BE2C (cell line): Measurements from ENCODE around the gene SCNN1B.

Experiments
- DNase-seq: peaks from one replicate; pipeline ENCODE4 v3.0.0-alpha.2; 2020
- H3K27me3 ChIP-seq: fragments of 250-450 bp; sonication (Bioruptor Pico); 2 replicates; pipeline ENCODE4 v1.5.1; 2020; ENCODE audit warnings: mild to moderate bottlenecking
- H3K36me3 ChIP-seq: fragments of 250-450 bp; sonication (Bioruptor Pico); 2 replicates; pipeline ENCODE4 v1.5.1; 2020; ENCODE audit warnings: mild to moderate bottlenecking
- H3K4me1 ChIP-seq: fragments of 250-450 bp; sonication (Bioruptor Pico); 2 replicates; pipeline ENCODE4 v1.5.1; 2020
- H3K4me3 ChIP-seq: 2 replicates; pipeline ENCODE4 v1.5.1; 2011; ENCODE audit warnings: low read depth, low read length
- H3K9me3 ChIP-seq: fragments of 250-450 bp; sonication (Bioruptor Pico); 2 replicates; pipeline ENCODE4 v1.5.1; 2020
- TF ChIP-seq, protein P1 (sequence below): IDR thresholded peaks from 2 replicates; pipeline ENCODE4 v1.5.1; 2012; ENCODE audit warnings: mild to moderate bottlenecking, low read depth, low read length

The SCNN1B gene

DNA sequence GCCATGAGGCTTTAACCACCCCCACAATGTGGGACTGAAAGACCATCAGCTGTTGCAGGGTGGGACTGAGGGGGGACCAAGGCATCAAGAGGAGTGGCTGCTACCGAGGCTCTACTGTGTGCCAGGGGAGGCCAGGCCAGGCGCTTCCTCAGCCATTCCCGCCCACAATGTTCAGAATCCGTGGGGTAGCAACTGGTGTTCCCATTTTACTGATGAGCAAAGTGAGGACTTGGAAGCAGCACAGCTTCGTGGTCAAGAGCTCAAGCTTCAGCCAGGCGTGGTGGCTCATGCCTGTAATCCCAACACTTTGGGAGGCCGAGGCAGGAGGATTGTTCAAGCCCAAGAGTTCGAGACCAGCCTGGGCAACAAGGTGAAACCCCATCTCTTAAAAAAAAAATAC, 65.9 kb downstream of the SCNN1B start:
- no peak overlapping the region for H3K4me3 ChIP-seq
- no peaks in the 10 kb centered on the region for H3K36me3 ChIP-seq
- no peaks in the 10 kb centered on the region for H3K4me1 ChIP-seq
- TF ChIP-seq, protein P1, sequence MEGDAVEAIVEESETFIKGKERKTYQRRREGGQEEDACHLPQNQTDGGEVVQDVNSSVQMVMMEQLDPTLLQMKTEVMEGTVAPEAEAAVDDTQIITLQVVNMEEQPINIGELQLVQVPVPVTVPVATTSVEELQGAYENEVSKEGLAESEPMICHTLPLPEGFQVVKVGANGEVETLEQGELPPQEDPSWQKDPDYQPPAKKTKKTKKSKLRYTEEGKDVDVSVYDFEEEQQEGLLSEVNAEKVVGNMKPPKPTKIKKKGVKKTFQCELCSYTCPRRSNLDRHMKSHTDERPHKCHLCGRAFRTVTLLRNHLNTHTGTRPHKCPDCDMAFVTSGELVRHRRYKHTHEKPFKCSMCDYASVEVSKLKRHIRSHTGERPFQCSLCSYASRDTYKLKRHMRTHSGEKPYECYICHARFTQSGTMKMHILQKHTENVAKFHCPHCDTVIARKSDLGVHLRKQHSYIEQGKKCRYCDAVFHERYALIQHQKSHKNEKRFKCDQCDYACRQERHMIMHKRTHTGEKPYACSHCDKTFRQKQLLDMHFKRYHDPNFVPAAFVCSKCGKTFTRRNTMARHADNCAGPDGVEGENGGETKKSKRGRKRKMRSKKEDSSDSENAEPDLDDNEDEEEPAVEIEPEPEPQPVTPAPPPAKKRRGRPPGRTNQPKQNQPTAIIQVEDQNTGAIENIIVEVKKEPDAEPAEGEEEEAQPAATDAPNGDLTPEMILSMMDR: no peak
- DNase-seq: no peak
- no peaks in the 10 kb centered on the region for H3K9me3 ChIP-seq
- peaks cover 3% of the 10 kb centered on the region; the same call in 1 of the 2 replicates for H3K27me3 ChIP-seq

GRCh38 chr16:23368469-23368868, 66.4 kb downstream of the SCNN1B start:
- Histone ChIP-seq H3K9me3 (no peaks in the 10 kb centered on the region), H3K36me3 (no peaks in the 10 kb centered on the region), H3K27me3 (peaks cover 3% of the 10 kb centered on the region; the same call in 1 of the 2 replicates), H3K4me3 (no peak overlapping the region), H3K4me1 (no peaks in the 10 kb centered on the region)
- no peak for DNase-seq
- TF ChIP-seq, protein P1: no peak

GRCh38 chr16:23369416-23369815, 67.3 kb downstream of the SCNN1B start:
- Histone ChIP-seq H3K36me3 (no peaks in the 10 kb centered on the region), H3K4me3 (no peak overlapping the region), H3K9me3 (no peaks in the 10 kb centered on the region), H3K27me3 (peaks cover 3% of the 10 kb centered on the region; the same call in 1 of the 2 replicates), H3K4me1 (no peaks in the 10 kb centered on the region)
- TF ChIP-seq, protein P1: no peak
- no peak for DNase-seq

GRCh38 chr16:23371368-23371767, 69.3 kb downstream of the SCNN1B start:
- no peak for DNase-seq
- Histone ChIP-seq H3K4me3 (no peak overlapping the region), H3K27me3 (peaks cover 3% of the 10 kb centered on the region; the same call in 1 of the 2 replicates), H3K36me3 (no peaks in the 10 kb centered on the region), H3K4me1 (no peaks in the 10 kb centered on the region), H3K9me3 (no peaks in the 10 kb centered on the region)
- TF ChIP-seq, protein P1: no peak

DNA sequence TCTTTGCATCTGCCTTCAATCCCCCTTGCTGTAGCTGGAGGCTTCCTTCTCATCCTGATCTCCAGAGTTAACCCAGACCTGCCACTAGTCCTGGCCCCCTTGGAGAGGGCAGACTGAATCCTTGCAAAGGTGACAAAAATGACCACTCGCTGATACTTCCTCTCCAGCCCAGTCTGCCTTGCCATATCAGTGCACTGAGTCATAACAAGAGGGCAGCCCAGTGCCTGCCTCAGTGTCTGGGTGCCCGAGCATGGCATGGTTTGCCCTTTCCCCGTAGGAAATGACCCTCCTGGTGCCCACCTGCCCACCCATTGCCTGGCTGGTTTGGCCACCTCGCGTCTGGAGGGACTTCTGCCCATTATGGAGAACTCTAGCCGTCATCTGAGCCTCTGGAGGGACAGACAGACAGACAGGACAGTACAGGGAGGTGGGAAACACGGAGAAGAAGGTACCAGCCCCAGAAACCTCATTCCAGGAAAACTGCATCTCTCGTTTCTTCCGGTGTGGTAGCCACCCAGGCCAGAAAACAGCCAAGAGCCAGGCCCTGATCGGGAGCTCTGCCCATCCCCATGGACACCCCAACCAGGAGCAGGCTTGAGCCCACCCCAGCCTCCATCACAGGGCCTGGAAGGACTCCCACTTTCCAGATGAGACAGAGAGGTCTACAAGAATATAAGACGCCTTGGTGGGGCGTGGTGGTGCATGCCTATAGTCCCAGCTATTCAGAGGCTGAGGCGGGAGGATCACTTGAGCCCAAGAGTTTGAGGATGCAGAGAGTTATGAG, 71.5 kb downstream of the SCNN1B start:
- DNase-seq: no peak
- no peaks in the 10 kb centered on the region for H3K9me3 ChIP-seq
- H3K27me3 ChIP-seq: no peaks in the 10 kb centered on the region
- no peaks in the 10 kb centered on the region for H3K4me1 ChIP-seq
- TF ChIP-seq, protein P1: no peak
- no peaks in the 10 kb centered on the region for H3K36me3 ChIP-seq
- H3K4me3 ChIP-seq: no peak overlapping the region

GRCh38 chr16:23374721-23375510, 72.8 kb downstream of the SCNN1B start:
- H3K4me3 ChIP-seq: no peak overlapping the region
- DNase-seq: no peak
- H3K9me3 ChIP-seq: no peaks in the 10 kb centered on the region
- TF ChIP-seq, protein P1: no peak
- H3K4me1 ChIP-seq: no peaks in the 10 kb centered on the region
- no peaks in the 10 kb centered on the region for H3K36me3 ChIP-seq
- H3K27me3 ChIP-seq: no peaks in the 10 kb centered on the region
